AG04450 (cell line): Measurements from ENCODE around the gene MASP1. TPM values are rescaled to one million over a fixed set of nuclear protein-coding genes. Genes with fewer than 3 reads are reported as not detected.

Source experiments
- CTCF ChIA-PET: fragments of 300-600, 350-600 bp; formaldehyde crosslinking; extraction: SDS; loops from one replicate; lab custom pipeline; 2022; ENCODE audit warnings: antibody characterized with exemption, inconsistent platforms; lab: Charles Lee
- POLR2A ChIA-PET: fragments of 350-600 bp; formaldehyde crosslinking; extraction: SDS; loops from one replicate; lab custom pipeline; 2021; ENCODE audit warnings: antibody characterized with exemption, inconsistent platforms; lab: Yijun Ruan, JAX
- DNase-seq: peaks from one replicate; pipeline ENCODE4 v3.0.0-alpha.2; 2011; ENCODE audit warnings: low read depth, low spot score
- H3K27ac ChIP-seq: one replicate; pipeline ENCODE4 v1.5.1; 2012; ENCODE audit warnings: low read depth, low read length, control low read depth
- H3K27me3 ChIP-seq: one replicate; pipeline ENCODE4 v1.6.0; 2012; ENCODE audit warnings: low read length; ENCODE audit not compliant: control insufficient read depth, insufficient read depth
- H3K4me3 ChIP-seq: 2 replicates; pipeline ENCODE4 v1.5.1; 2011; ENCODE audit warnings: mild to moderate bottlenecking, low read depth, low read length, control low read depth
- H3K9me3 ChIP-seq: 2 replicates; pipeline ENCODE4 v1.5.1; 2012; ENCODE audit warnings: low read length; ENCODE audit not compliant: control insufficient read depth, insufficient read depth
- polyA plus RNA-seq: library from polyadenylated mRNA; depleted of rRNA; stranded (reverse); fragments of >200 nt; gene quantifications from 2 replicates; pipeline ENCODE4 v1.2.3, GENCODE V29; 2011
- TF ChIP-seq, protein P1 (sequence below): IDR thresholded peaks from 2 replicates; pipeline ENCODE4 v1.5.1; 2011; ENCODE audit warnings: low read depth, low read length, control low read depth, inconsistent platforms

Gene MASP1
- polyA plus RNA-seq, 1 experiment, result 80.7 TPM

DNA sequence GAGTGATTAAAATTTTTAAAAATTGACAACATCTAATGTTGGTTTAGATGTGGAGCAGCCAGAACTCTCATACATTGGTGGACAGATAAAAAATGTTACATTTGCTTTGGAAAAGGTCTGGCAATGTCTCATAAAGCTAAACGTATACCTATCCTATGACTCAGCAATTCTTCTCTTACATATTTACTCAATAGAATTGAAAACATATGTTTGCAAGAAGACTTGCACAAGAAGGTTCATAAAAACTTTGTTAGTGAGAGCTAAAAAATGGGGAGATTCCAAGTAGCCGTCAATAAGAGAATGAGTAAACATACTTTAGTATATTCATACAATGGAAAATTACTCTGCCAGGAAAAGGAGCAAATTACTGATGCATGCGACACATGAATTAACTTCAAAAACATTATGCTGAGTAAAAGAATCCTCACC lies 30.0 kb downstream of the MASP1 start:
- Histone ChIP-seq H3K27ac (no peak overlapping the region), H3K27me3 (no peaks in the 10 kb centered on the region), H3K4me3 (no peak overlapping the region), H3K9me3 (peaks cover 3% of the 10 kb centered on the region; the same call in 1 of the 2 replicates)
- TF ChIP-seq, protein P1, sequence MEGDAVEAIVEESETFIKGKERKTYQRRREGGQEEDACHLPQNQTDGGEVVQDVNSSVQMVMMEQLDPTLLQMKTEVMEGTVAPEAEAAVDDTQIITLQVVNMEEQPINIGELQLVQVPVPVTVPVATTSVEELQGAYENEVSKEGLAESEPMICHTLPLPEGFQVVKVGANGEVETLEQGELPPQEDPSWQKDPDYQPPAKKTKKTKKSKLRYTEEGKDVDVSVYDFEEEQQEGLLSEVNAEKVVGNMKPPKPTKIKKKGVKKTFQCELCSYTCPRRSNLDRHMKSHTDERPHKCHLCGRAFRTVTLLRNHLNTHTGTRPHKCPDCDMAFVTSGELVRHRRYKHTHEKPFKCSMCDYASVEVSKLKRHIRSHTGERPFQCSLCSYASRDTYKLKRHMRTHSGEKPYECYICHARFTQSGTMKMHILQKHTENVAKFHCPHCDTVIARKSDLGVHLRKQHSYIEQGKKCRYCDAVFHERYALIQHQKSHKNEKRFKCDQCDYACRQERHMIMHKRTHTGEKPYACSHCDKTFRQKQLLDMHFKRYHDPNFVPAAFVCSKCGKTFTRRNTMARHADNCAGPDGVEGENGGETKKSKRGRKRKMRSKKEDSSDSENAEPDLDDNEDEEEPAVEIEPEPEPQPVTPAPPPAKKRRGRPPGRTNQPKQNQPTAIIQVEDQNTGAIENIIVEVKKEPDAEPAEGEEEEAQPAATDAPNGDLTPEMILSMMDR, result no peak
- DNase-seq, result peak; percentile 54
- POLR2A ChIA-PET, result interaction anchor here (0.7 kb wide), 2 partner anchors 19 to 33 kb away, joined by 3 read pairs; no protein-coding TSS in a partner anchor
- CTCF ChIA-PET, result interaction anchor here (4.5 kb wide), 1 partner anchor 417 kb away, joined by 16 read pairs; no protein-coding TSS in a partner anchor

DNA sequence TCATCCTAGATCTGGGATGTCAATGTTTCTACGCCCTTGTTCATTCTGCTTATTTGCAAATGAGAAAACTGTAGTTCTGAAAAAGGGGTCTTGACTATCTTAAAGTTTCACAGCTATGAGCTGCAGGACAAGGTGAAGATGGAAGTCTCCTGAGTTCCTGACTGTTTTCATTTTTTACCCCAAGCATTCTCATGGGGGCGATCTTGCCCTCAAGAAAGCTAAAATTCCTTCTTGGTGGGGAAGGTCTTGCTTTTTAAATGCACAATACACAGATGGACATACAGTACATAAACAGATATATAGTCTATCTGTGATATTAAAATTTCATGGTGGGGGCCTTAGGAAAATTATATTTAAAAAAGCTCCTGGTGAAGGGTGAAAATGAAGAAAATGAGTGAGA lies 32.4 kb downstream of the MASP1 start:
- POLR2A ChIA-PET, result no interaction called here
- TF ChIP-seq, protein P1, result no peak
- Histone ChIP-seq H3K27ac (no peak overlapping the region), H3K9me3 (peaks cover 6% of the 10 kb centered on the region), H3K27me3 (no peaks in the 10 kb centered on the region), H3K4me3 (no peak overlapping the region)
- CTCF ChIA-PET, result interaction anchor here (1.1 to 1.6 kb wide), 2 partner anchors 16 to 59 kb away, joined by 3 to 7 read pairs; no protein-coding TSS in a partner anchor
- no peak for DNase-seq

DNA sequence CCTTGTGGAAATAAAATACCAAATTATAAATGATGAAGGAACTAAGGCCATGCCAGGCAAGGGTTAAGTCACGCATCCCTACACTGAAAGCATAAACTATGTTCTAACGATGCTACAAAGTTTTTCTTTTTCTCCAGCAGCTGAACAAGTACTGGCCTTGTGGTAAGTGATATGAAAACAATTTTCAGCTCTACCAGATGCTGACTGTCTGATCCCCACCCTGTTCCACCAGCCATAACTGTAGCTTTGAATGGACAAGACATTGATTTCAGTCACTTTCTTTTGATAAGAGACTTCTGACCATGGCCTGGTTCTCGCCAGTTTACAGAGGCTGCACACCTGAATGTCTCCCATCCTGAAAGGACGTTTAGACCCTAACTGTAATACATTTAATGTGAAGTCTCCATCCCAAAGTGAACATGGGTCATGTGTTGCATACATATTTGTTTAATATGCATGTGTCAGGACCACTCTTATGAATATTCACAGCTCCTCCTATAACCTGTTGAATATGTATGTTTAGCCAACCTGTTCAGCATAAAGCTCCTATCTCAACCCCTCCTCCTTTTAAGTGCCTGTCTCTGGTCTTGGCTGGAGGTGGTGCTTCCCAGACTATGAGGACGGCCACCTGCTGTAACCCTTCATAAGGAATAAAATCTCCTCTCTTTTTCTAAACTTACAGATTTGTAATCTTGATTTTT lies 33.4 kb downstream of the MASP1 start:
- ChIA-PET POLR2A (no interaction called here), CTCF (interaction anchor here (0.6 to 3.5 kb wide), 4 partner anchors 62 to 424 kb away, joined by 3 to 19 read pairs (median 6); partner anchors contain the start of gene RPL39L)
- TF ChIP-seq, protein P1, result no peak
- no peak overlapping the region for H3K27ac ChIP-seq
- no peaks in the 10 kb centered on the region for H3K27me3 ChIP-seq
- DNase-seq, result no peak
- no peak overlapping the region for H3K4me3 ChIP-seq
- H3K9me3 ChIP-seq, result peaks cover 6% of the 10 kb centered on the region

DNA sequence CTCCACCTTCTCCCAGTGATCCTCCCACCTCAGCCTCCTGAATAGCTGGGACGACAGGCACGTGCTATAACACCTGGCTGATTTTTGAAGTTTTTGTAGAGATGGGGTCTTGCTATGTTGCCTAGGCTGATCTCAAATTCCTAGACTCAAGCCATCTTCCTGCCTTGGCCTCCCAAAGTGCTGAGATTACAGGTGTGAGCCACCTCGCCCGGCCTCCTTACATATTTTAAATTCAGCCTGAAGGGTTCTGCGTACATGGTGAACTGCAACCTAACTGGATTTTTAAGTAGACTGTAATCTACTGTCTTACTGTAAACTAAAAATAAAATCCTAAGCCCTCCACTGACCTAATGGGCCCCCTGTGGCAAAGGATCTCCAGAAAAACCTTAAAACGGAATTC lies 34.1 kb downstream of the MASP1 start:
- no peak for DNase-seq
- Histone ChIP-seq H3K4me3 (no peak overlapping the region), H3K27me3 (no peaks in the 10 kb centered on the region), H3K27ac (no peak overlapping the region), H3K9me3 (peaks cover 6% of the 10 kb centered on the region)
- TF ChIP-seq, protein P1, result no peak
- ChIA-PET CTCF (interaction anchor here (3.5 kb wide), 1 partner anchor 422 kb away, joined by 19 read pairs; no protein-coding TSS in a partner anchor), POLR2A (no interaction called here)

DNA sequence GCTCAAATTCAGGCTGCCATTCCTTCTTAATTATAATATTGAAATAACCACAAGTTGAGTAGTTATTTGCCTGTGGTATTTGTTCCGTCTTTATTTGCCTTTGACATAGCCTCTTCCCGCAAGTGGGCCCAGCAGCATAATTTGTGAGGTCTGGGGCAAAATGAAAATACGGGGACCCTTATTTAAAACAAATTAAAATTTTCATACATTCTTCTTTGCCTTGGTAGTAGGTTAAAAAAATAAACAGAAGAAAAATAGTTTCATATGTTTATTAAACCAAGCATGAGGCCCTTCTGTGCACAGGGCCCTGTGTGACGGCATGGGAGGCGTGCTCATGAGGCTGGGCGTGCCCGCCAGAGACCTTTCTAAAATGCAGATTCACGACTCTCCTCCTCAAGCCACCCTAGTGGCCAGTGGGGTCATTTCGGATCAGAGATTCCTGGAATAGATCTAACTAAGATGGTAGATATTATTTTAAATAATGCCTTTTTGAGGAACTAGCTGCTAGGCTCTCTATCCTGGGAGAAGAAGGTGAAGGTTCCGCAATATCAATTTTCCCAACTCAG lies 35.4 kb downstream of the MASP1 start:
- H3K4me3 ChIP-seq, result no peak overlapping the region
- no peak overlapping the region for H3K27ac ChIP-seq
- DNase-seq, result no peak
- peaks cover 6% of the 10 kb centered on the region for H3K9me3 ChIP-seq
- ChIA-PET CTCF (interaction anchor here (3.5 kb wide), 1 partner anchor 424 kb away, joined by 19 read pairs; no protein-coding TSS in a partner anchor), POLR2A (no interaction called here)
- no peaks in the 10 kb centered on the region for H3K27me3 ChIP-seq
- TF ChIP-seq, protein P1, result 0 out of 2 replicates have a peak, but pooled peaks have one; percentile 5
